T-helper 1 cell (primary cell): ENCODE results near the gene F2RL2.

ENCODE experiments used
- DNase-seq, 5 donors: peaks; one replicate each; pipeline ENCODE4 v3.0.0-alpha.2; 2012 to 2020

The F2RL2 gene

DNA sequence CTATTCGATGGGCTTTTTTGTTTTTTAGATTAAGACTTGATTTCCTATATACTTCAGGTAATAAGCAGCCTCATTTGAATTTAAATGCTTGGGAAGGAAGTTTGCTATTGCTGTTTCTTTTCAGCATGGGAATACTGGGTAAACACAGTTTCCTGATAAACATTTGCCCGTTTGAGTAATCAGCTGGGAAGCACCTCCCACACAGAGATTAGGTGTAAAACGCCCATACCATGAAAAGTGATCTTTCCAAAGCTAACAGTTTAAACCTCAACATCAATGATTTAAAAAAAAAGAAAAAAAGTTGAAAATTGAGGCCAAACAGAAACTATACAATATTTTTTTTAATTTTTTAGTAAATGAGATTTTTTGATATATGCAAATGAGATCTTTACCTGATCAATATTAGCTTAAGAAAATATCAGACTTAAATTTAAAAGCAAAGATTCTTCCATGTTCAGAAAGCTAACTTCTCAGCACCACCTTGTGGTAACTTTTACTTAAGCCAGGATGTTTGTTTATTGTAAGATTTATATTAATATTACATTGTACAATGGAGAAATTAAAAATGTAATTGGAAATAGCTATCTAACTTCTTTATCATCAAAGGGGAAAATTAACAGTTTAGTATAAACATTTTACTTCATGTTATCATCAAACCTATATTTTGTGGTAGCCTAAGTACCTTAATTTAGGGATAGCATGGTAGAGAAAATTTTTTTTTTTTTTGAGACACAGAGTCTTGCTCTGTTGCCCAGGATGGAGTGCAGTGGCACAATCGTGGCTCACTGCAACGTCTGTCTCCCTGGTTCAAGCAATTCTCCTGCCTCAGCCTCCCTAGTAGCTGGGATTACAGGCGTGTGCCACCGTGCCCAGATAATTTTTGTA lies 39.8 kb downstream of the F2RL2 start:
- peak in 1 of 5 donors; percentile 18 for DNase-seq

DNA sequence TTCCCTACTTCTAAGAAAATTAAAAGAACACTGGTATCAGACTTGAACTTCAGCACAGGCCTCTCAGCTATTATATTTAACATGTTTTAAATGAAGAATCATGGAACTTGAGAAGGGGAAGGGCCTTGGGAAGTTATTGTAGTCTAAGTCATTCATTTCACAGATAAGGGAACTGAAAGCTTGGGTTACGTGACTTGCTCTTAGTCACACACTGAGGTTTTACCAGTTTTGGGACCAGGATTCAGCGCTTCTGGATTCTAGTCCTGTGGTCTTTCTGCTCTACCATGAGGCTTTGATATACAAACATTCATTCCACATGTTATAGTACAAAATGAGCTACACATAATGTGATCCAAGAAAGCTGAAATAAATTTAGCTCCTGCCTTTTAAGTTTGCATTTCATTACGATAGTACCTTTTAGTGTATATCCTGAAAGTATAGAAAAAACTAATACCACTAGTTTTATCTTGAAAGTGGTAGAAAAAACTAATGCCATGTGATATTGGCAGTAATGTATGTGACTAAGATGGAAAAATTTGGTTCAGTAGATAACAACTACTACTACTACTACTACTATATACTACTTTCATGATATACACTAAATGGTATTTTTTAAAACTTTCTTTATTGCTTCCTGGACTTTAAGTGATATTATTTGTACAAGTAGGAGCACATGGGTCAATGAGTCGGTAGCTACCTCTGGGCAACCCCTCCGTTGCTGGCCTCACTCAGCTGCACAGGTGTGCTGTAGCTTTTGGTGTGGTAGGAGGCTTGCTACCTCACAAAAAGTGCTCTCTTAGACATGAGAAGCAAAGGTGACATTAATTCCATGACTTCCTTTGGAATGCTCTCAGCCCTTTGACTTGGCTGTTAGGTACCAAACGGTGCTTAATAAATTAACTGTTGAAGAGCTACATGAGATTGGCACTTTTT lies 40.7 kb downstream of the F2RL2 start:
- DNase-seq, result peak in 1 of 5 donors; percentile 43

DNA sequence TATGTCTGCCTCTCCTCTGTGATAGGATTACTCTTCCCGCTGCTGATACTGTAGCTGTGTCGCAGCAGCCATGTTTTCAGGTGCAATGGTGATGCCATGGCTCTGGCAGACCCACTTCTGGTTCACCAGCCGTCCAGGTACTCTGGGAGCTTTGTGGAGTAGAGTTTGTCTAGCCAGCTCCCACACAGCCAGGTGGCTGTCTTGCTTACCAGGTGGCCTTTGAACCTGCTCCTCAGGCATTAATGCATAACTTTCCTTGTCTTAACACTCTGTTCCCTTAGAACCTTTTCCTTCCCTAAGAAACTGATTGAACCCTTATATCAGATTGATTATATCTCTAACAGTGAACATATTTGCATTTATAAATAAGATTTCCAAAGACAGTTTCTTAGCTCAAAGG lies 42.2 kb downstream of the F2RL2 start:
- no peak for DNase-seq

DNA sequence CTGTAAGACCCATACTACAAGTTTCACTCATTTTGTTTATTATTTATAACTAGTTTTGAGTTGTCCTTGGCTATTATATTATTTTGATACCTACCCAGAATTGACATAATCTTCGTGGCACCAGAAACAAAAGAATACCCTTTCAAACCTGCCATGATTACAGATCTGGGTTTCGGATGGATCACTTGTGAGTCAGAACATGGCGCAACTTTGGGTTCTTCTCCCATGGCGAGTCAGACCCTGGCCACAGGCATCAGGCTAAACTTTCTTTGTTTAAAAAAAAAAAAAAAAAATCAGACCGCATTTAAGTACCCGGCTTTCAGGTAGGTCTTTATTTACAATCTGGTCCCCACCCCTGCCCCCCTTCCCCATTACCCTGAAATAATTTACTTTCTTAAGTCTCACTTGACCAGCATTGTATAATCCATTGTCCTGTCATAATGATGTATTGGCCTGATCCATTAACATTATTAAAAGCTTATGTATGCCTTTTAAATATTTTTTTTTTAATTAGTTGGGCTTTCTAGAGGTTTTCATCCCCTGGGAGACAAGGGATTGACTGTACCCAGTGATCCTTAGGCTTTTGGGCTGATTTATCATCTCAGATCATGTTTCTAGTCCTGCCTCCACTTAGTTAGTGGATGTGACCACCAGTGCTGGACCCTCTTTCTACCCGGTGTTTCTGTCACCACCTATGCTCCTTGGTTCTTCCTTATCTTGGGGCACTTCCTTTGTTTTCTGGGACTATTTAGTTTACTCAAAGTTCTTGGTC lies 43.9 kb downstream of the F2RL2 start:
- DNase-seq, result no peak

DNA sequence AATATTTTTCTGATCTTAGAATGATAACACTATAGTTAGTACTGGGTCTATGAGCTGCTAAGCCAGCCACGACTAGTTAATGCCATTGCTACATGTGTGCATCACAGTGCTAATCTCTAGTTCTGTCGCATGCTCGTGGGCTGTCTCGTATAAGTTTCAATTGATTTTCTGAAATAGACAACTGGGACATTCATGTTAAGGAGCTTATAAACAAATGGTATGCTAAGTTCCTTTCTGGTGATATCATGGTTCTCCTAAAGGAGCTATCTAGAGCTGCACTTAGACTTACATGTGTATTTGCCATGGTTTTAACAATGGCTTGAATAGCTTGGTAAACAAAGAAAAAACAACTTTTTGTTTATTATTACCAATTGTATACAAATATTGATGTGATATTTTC lies 46.2 kb downstream of the F2RL2 start:
- DNase-seq, result no peak

DNA sequence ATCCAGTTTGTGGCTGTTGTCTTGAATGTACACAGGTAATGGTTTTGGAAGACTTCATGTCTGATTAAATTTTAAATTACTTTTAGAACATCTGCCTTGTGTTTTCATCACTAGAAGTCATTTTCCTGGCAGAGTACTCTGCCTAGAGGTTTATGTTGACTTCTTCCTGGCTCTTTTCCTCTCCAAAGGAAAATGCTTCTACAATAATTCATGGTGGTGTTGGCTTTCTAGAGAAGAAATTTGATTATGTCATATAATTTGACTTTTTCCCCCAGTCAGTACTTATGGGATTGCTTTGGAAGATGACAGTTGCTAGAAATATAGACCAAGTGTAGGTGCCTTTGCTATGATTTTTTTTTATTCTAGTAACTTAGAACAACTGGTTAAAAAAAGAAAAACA lies 46.8 kb downstream of the F2RL2 start:
- no peak for DNase-seq

DNA sequence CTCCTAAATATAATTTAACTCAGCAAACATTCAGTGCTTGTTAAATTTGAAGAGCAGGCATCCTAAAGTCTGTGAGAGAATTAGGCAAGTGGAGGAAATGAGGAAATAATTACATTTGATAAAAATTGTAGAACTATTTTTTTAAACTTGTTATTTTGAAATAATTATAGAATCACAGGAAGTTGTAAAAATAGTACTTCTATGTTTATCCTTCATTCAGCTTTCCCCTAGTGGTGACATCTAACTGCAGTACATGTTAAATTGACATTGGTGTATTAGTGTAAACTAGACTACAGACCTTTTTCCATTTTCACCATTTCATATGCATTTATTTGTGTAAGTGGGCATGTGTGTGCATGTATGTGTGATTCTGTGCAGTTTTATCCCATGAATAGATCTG lies 51.6 kb downstream of the F2RL2 start:
- no peak for DNase-seq

DNA sequence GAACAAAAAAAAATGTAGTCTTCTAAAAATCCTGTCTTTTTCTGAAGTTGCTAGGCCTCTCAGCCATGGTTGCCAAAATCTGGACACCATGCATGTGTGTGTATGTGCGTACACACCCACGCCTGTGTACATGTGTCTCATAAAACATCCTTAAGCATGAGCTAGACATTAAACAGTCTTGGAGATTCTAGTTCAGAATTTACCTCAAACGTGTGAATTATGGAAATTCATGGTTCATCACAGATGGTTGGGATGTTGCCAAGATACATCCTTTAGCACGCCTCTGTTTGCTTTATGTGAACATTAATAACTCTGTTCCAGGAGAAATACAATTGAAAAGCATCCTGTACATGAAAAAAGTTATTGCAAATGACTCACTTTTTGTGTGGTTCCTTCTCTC lies 53.0 kb downstream of the F2RL2 start:
- no peak for DNase-seq
